SHP77 treated with DMSO at 0.1 percent for 48 hours (cell line): ENCODE measurements around the gene GPC6.

Source experiments
- DNase-seq: peaks from one replicate; lab custom pipeline; 2025; lab: John Stamatoyannopoulos, UW

Gene GPC6

DNA sequence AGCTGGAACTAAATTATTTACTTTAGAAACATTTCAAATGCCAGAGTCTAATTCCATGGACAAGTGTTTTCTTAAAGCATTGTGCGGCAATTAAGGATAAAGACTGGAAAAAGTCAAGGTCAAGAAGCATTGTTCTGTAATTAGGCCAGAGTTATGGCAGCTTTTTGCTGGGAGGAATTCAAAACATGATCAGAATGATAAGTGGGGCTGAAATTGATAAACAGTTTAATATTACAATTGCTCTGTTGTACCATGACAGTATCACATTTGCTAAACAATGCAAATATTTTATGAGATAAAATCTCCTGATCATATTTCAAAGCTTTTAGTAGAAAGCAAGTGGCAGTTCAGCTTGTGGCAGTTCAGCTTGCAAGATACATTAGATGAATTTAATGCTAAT, 513.7 kb downstream of the GPC6 start:
- DNase-seq, result no peak

DNA sequence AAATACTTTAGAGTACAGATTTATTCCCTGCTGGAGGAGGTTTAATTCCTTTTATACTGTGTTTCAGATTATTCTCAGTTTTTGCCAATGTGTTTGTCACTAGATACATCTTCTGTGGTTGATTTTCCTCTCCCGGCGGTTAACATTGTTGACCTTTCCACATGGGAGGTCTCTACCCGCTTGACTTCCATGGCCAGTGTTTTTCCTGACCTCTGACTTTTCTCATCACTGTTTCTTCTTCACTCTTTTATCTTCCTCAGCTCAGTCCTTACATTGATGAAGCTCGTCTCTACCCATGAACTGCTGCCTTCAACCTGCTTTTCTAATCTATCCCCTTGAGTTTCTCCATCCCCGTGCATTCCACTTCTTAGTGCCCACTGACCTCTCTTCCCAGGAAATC, 517.4 kb downstream of the GPC6 start:
- DNase-seq, result no peak

DNA sequence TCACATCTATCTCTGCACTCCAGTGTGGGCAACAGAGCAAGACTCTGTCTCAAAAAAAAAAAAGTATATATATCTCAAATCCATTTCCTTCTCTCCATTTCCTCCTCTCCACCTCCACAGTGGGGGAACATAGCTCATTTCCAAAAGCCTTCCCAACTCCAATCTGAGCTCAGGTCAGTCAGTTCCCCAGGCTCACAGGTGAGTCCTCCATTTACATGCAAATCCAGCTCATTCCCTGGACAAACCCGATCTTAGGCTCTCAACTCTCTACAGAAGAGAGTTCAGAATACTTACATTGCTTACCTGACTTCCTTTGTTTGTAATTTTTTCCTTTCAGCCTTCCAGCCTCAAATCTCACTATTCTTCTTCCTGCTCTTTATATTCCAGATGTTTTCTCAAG, 518.3 kb downstream of the GPC6 start:
- DNase-seq, result no peak

DNA sequence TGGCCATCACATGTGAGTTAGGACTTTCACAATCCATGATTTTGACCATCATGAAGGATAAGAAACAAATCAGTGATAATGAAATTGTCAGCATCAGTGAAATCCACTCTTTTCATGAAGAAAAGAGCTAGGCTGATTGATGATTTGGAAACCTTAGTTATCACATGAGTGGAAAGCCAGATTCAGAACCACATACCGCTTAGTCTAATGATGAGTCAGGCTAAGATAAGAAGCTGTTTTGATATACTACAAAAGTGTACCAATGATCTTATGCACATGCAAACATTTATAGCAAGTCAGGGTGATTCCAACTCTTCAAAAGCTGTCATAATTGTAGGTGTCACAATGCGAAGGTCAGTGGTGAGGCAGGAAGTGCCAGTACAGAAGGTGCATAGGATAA, 519.3 kb downstream of the GPC6 start:
- no peak for DNase-seq

DNA sequence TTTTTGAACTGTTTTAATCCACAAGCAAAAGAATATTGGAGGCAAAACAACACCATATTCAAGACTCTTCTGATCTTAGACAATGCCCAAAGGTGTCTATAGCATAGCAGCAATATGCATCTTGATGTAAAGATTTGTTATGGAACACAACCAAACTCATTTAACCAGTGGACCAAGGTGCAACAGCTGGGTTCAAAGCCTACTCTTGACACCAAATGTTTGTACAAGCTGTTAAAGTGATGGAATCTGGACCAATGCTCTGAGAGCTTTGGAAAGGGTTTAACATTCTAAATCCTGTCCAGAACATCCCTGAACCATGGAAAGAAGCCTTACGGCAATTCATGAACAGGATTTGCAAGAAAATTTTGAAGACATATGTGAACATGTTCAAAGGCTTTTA, 520.0 kb downstream of the GPC6 start:
- no peak for DNase-seq

DNA sequence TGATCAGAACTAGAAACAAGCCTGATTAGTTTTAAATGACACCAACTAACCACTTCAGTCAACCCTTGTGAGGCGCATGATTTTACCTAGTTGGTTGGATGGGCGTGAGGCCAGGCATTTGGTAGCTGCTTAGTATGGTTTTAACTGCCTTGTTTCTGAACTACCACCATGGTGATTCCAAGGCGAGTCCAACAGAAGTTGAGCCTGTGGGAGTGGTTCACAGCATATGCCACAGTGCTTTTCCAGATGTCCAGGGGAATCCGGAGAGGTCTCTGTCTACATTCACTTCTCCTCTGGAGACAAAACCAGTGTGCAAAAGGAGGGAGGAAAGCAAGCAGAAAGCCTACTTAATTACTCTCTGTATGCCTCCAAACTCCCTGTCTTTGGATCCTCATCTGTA, 524.1 kb downstream of the GPC6 start:
- no peak for DNase-seq

DNA sequence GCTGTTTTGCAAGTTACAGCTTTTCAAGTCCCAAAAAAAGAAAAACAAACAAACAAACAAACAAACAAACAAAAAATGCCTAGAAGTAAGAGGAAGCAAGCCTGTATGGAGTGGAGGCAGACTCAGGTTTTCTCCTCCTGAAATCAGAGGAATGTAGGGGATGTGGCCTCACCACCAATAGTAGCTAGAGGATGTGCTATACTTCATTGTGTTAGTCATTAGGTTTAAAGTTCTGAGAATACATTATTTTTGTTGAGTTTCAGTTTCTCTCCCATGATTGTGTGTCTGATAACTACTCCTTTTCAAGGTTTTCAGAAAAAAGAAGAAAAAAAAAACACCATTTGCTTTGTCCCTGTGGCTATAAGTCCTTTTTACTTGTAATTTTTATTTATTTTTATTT, 524.5 kb downstream of the GPC6 start:
- no peak for DNase-seq

DNA sequence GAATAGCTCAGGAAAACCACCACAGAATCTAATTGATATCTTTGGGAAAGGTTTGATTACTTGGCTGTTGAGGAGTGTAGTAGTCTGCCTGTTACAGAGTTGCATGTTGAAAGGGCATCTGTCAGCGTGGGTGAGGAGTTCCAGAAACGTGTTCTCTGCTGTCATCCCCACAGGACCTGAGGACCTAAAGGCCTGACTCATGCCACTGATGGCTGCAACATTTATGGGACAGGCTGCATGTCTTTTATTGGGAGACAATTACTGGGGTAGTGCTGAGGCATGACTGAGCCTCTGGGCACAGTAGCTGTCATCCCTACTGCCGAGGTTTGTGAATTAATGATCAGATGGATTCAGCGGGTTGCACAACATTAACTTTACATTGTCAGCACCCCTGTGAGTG, 525.9 kb downstream of the GPC6 start:
- no peak for DNase-seq

DNA sequence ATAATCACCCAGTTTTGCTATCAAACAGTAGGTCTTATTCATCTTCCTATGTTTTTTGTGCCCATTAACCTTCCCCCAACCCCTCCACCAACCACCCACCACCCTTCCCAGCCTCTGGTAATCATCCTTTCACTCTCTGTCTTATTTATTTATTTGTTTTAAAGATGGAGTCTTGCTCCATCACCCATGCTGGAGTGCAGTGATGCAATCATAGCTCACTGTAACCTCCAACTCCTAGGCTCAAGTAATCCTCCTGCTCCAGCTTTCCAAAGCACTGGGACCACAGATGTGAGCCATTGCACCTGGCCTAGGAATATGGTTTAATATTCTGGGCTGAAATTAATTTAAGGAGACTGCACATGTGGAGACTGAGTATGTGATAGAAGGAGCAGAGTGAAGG, 527.0 kb downstream of the GPC6 start:
- no peak for DNase-seq

DNA sequence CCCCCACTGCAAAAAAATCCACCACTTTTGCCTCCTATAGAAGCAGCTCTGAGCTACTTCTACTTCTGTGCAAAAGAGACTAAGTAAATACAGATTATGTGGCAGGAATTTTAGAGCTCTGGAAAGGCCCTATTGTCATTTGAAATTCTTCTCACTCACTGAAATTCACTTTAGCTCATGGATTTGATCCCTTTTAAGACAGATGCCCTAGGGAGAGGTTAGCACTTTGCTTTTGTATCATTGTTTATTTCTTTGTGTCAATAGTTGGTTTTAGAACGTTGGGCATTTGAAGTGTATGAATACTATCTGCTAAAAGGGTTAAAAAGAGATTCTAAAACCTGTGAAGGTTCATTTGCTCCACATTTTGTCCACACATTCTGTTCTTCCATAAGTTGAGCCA, 528.7 kb downstream of the GPC6 start:
- no peak for DNase-seq

DNA sequence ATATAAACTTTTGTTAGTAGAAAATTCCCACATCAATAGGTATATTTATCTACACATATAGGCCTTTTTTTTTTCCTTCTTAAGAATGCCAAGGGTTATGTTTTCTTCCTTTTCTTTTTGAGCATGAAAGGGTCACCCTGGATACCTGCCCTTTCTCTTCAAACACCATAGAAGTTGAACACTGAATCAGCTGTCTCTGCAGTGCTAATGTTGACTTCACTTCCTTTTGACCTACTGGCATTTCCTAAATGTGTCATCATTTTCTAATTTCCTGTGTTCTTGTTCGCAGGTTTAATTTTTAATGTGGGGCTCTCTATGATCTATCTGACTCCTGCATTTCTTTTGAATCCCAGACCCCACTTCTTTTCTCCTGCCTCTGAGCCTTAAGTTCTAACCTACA, 532.0 kb downstream of the GPC6 start:
- no peak for DNase-seq

DNA sequence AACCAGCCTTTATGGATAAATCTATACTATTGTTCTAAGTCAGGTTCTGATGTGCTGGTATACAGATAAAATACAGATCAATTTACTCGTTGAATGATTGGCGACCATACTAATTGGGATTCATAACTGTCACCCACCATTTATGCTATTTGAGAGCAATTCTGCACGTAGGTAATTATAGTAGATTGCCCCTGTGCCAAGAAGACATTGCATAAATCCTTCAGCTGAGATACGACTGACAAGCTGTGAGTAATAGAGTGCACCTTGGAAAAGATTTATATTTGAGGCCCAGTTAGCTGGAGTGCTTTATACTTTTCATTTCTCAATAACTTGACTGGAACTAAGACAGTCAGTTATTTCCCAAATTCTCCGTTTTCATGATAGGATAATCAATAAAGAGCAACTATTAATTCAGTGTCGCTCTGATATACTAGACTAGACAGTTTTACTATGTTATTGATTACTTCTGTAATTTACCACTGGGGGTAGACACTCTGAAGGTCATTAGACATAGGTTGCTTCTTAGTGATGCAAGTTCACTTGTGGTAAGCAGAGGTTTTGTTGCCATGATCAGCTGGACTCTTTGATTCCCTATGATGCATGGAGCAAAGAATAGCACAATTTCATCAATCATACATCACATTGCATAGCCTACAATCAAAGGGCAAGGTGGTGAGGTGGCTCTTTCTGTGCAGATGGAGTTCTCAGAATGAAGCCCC, 536.3 kb downstream of the GPC6 start:
- DNase-seq, result no peak

DNA sequence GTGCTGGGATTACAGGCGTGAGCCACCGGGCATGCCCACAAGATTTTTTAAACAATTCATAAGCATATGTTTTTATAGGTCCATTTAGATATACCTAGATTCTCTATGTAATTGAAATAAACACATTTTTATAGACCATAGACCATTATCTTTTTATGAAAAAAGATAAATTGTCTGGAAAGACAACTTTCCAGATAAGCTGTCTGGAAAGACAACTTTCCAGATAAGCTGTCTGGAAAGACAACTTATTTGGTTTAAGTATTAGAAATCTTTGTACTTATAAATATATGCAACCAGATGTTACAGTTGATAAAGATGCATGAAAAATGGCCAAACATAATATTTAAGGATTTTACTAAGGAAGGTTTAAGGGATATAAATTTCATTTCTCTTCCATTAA, 538.5 kb downstream of the GPC6 start:
- no peak for DNase-seq

DNA sequence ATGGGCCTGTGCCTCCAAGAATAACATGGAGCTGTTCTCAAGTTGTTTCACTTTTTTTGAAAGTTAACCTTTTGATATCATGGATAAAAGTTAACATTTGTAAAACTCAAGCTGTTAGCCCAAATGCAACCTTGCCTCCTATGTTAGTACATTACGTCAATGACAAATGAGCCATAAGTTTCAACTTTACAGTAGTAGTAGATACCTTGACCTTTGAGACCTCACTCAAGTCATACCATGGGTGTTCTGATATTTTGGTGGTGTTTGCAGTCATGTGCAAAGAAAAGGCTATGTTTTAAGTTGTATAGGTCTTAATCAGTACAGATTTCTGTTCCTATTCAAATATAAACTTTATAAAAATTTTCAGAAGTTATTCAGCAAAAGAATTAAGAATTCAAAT, 539.2 kb downstream of the GPC6 start:
- no peak for DNase-seq

DNA sequence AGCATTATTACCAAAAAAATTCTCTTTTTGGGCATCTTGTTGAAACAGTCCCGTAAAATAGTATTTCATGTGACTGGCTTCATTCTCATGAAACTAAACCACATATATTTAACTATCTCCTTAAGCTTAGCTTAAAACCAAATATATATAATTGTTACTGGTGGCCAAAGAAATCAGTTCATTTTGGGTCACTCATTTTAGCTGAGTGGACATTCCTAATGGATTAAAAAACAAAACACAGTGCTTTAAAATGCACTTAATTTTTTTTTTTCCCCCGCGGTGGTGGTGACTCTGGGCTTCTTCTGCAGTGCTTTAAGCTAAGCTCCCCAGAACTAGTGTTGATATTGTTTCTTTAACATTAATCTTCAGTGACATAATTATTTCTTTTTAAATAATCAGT, 540.1 kb downstream of the GPC6 start:
- DNase-seq, result no peak

DNA sequence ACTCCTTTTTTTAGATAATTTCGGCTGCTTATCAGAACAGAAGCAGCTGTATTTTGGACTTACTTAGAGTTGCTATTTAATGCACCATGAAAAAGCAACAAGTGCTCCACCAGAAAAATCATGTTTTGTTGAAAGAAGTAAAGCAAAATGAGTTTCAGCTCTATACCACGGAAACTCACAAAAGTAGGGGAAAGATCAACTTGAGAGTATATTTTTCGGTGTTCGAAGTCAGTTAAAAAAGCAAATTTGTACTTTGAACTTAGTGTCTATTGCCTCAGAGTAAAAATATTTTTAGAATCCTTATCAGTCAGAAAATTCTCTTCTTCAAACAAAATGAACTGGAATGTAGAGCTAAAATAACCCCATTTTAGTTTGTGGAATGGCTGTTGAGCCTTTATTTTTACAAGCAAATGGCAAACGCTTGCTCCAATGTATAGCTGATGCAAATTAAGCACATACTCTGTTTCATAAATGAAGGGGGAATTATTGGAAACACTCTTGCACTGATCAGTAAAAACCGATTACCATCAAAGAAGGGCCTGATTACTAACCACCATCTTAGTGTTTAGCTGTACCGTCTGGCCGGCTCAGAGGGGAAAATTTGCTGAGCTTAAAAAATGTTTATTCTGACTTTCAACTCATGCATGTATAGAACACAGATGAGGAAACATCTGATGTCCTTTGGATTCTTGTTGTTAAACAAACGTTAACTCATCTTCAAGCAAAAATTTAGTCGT, 540.7 kb downstream of the GPC6 start:
- DNase-seq, result no peak

DNA sequence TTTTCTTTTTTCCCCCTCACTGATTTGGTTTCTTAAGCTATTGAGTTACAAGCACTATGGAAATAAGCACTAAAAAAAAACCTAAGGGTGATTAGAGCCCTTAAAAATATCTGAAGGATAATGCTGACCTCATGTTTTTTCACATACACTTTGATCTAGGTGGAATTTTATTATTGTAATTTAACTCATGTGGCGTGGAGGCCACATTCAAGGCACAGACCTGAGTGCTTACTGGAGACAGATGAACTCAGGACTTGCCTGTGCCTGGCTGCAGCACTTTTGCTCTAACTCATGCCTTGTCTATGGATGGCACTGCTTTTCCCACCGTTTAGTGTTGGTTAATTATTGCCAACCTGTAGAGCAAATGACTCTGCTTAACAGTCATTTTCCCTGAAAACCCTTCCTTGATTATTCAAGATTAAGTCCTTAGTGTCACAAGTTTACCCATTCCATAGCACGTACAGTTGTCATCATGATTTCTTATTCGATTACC, 541.4 kb downstream of the GPC6 start:
- DNase-seq, result no peak

DNA sequence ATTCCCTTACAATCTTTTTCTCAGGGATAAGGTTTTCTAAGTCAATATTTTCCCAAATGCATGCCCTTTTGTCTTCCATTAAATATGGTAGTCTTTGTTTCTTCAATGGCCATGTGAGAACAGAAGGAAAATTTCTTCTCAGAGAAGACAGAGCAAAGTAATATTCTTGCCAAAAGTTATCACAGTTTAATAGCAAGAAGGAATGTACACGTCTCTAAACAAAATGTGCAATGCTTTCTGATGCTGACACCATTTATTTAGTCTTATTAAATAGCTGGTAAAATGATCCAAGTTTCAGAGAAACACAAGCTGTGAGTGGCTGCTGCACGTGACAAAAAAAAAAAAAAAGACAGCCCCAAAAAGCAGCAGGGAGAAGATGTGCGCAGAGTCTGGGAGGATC, 542.5 kb downstream of the GPC6 start:
- DNase-seq, result no peak

DNA sequence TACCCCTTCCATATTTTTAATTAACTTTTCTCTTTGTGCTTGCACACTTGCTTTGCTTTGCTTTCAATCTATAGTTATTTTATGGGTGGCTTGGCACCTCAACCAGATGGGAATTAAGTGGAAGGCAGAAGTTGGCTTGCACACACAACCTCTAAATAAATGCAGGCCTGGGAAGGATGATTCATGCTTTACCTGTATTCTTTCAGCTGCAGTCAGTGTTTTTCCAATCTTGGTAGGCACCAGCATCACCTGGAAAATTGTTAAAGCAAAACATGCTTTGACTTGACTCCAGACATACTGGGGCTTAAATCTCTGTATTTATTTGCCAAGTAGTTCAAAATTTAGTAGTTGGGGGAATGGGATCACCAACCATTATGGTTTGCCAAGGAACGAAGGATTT, 543.0 kb downstream of the GPC6 start:
- DNase-seq, result no peak

DNA sequence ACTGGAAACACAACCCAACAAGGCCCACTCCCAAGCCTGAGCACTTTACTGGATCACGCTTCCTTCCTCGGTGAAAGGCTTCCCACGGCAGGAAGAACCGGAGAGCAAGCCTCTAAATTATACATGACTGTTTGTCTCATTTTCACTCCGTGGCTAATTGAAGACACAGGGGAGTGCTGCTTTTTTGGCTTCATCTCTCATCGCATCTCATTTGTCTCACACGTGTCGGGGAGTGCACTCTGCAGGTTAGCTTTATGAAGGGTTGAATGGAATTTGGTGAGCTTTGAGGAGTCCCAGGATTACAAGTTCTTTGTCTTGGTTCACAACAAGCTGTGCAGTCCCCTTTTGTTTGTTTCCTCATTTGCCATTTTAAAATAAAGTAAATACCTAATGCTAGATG, 544.6 kb downstream of the GPC6 start:
- no peak for DNase-seq

DNA sequence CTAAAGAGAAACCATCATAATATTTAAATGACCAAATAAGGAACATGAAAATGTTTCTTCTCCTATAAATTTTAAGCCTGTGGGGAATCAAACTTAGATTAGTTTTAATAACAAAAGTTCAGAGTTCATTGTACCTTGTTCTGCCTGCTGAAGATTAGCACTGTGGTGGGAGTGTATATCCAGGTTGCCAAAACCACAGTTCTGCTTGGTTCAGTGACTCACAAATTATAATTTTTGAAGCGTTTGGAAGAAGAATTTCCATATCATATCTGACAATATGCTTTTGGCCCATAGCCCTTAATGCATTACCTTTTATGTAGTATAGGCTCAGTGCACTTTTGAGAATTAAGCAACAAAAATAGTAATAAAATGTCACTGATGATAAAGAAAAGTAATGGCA, 545.2 kb downstream of the GPC6 start:
- no peak for DNase-seq

DNA sequence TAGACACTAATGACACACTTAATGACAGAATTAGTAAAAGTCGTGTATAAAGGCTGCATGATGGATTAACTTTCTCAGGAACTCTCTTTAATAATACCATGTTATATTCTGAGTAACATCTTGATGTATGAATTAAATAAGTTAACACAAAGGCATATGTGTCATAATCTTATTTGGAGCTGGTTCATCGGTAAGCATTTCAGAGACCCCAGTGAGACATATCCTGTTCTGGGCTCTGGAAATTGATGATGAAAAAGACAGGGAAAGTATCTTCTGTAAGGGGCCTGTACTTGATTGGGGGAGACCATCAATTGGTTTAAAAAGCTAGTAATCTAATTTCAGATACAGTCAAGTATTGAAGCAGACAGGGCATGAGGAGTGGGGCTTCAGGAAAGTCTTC, 547.9 kb downstream of the GPC6 start:
- DNase-seq, result no peak

DNA sequence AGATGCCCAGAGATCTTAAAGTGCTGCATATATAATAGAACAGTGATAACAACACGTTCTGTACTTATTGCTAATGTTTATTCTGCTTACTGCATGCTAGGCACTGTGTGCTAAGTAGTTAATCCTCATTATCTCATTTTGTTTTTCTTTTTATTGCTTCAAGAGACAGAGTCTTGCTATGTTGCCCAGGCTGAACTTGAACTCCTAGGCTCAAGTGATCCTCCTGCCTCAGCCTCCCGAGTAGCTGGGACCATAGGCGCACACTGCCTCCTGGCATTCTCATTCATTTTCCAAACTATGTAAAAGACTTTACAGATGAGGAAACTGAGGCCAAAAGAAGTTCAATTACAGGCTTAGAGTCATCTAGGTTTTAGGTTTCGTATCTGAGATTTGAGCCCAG, 548.4 kb downstream of the GPC6 start:
- DNase-seq, result no peak
